Measurements from ENCODE around the gene SPANXB1. TPM values are rescaled to one million over a fixed set of nuclear protein-coding genes. Genes with fewer than 3 reads are reported as not detected.
"Not testable (repeated sequence)": the region's sequence is repeated elsewhere in the genome, so short reads cannot be mapped to it uniquely, and the experiment has no call there.

Gene SPANXB1, protein sequence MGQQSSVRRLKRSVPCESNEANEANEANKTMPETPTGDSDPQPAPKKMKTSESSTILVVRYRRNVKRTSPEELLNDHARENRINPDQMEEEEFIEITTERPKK
- total RNA-seq, result not detected
- long read RNA-seq, donor 1, result 0 reads
- long read RNA-seq, donor 2, result 0 reads

DNA sequence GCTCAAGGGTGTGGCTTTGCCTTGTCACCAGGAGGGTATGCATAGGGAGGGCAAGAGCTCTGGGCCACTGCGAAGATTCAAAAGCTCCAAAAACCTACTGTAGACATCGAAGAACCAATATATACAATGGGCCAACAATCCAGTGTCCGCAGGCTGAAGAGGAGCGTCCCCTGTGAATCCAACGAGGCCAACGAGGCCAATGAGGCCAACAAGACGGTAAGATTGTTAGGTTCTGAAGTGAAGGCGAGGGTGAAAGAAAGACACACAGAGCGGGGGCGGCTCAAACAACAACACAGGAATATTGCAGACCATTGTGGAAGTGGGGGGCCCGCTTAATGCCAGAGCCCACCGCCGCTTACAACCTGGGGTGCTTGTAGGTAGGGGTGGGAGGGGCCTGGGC lies at the start of gene SPANXB1:
Gene SPANXB1, plus strand, starts transcription at position 27 of the 400 bp plus-strand sequence. Its CDS starts 100 bp downstream, at position 127.
- peak; percentile 75 for DNase-seq (ENCODE audit: low spot score)

DNA sequence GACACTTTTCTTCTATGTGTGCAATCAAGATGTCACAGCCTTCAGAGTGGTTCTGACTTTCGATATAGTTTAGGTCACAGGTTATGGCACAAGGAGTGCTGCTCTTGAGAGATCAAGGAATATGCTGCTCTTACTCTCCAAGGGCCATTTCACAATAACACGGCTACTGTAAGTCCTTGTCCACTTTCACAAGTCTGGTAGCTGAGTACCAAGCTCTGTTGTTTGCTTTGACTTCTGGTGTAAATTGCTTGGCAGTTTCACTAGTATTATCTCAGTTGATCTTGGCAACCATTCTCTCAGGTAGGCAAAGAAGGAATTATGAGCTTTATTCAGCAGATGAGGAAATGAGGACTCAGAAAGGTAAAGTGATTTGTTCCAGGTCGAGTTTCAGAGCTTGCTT lies 35.4 kb upstream of the SPANXB1 start:
- DNase-seq (ENCODE audit: low spot score), result no peak
- intact Hi-C loops (cut with DNase I), result no loop called here

More for the DNA sequence above, at the start of gene SPANXB1:
- intact Hi-C loops (cut with DNase I), result not testable (repeated sequence)

DNA sequence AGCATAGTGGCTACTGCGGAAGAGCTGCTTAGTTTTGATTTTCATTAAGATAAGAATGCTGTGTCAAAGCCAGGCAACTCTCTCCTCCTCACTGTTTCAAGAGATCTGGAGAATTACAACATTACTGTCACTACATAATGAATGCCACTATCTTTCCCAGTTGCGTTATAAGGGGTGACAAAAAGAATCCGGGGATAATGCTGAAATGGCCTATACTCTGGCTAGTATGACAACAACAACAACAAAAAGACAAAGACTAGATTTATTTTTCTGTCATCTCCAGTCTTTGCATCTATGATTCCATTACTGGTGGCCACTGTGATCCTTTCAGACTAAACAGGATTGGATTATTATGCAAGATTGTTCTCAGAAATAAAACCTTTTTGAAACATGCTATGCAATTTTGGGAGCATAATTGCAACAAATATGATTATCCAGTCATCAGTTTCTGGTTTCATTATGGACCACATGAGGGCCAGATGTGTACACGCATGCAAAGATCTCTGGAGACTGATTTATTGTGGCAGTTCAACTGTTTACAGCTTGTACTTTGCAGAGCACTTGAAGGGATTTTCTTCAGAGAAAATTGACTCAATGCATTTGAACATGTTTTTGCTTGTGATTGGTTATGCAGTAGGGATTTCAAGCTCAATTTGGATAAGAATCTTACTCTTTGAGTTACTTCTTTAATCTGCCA lies 31.1 kb upstream of the SPANXB1 start:
- no peak for DNase-seq (ENCODE audit: low spot score)
- intact Hi-C loops (cut with DNase I), result no loop called here

DNA sequence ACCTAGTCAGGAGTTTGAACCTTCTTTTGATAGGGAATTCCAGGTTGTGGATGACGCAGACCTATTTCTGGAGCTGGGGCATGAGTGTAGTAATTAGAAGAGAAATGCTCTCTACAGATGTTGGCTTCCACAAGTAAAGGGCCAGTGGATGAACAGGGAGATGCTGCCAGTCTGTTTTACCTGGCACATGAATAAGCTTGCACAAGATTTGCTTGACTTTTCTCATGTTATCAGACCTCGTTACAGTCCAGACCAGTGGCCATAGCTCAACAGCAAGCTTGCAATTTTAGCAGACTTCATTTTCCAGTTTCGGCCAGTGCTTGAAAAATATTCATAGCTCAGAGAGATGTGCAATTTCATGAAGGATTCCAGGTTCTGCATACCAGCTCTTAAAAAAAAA lies 26.9 kb upstream of the SPANXB1 start:
- no peak for DNase-seq (ENCODE audit: low spot score)
- intact Hi-C loops (cut with DNase I), result no loop called here

DNA sequence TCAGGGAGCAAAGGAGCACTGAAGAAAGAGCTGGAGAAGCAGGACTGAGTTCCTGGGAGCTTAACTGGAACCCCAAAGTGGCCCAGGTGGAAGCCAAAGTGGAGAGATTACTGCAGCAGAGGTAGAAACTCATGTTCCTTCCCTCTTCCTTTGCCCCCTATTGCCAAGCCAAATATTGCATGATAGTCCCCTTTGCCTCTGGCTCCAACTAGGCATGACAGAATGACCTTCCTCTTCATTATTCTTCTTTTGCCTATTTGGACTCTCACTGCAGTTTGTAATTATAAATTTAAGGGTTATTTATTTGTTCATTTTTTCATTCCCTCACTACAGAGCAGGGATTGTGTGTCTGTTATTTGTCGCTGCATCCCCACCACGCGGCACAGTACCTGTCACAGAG lies 22.1 kb upstream of the SPANXB1 start:
- DNase-seq (ENCODE audit: low spot score), result no peak
- intact Hi-C loops (cut with DNase I), result no loop called here

DNA sequence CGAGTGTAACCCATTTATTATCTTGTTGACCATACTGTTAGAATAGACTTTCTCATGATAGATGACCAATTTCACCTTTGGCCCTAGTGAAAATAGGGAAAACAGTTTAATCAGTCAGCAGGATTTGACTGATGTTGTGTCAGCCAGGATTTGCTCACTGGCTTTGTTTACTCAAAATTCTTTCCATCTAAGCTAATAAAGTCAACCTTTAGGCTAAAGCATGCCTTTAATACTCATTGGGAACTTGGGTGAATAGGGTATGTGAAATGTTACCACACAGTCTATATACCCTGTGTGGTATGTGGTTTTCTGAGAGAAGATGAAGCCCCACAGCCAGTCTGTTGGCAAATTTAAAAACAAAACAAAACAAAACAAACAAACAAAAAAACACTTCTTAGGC lies 18.7 kb upstream of the SPANXB1 start:
- intact Hi-C loops (cut with DNase I), result no loop called here
- no peak for DNase-seq (ENCODE audit: low spot score)

DNA sequence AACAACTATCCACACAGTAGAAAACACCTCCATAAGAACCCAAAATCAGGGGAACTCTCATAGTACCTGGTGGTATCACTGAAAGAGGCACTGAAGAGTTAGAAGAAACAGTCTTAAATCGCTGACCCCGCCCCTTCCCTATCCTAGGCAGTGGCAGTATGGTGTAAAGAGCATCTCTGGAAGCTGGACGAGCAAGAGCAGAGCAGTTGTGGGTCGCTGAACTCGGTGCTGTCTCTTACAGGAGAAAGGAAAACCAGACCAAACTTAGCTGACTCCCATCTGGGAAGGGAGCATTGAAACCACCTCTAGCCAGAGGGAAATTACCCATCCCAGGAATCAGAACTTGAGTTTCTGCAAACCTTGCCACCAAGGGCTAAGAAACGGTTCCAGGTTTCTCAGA lies 2.8 kb downstream of the SPANXB1 start:
- DNase-seq (ENCODE audit: low spot score), result peak; percentile 77
- intact Hi-C loops (cut with DNase I), result not testable (repeated sequence)

DNA sequence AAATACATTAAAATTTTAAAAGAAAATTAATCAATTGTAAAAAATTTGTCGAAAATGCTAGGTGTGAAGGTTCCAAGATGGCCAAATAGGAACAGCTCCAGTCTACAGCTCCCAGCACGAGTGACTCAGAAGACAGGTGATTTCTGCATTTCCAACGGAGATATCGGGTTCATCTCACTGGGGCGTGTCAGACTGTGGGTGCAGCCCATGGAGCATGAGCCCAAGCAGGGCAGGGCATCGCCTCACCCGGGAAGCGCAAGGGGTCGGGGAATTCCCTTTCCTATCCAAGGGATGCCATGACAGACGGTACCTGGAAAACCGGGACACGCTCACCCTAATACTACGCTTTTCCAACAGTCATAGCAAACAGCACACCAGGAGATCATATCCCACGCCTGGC lies 41.9 kb downstream of the SPANXB1 start:
- DNase-seq (ENCODE audit: low spot score), result peak; percentile 15
- intact Hi-C loops (cut with DNase I), result not testable (repeated sequence)

DNA sequence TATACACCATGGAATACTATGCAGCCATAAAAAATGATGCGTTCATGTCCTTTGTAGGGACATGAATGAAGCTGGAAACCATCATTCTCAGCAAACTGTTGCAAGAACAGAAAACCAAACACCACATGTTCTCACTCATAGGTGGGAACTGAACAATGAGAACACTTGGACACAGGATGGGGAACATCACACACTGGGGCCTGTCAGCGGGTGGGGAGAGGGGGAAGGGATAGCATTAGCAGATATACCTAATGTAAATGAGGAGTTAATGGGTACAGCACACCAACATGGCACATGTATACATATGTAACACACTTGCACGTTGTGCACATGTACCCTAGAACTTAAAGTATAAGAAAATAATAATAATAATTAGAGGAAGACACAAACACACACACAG lies 47.5 kb downstream of the SPANXB1 start:
- intact Hi-C loops (cut with DNase I), result not testable (repeated sequence)
- peak; percentile 30 for DNase-seq (ENCODE audit: low spot score)

DNA sequence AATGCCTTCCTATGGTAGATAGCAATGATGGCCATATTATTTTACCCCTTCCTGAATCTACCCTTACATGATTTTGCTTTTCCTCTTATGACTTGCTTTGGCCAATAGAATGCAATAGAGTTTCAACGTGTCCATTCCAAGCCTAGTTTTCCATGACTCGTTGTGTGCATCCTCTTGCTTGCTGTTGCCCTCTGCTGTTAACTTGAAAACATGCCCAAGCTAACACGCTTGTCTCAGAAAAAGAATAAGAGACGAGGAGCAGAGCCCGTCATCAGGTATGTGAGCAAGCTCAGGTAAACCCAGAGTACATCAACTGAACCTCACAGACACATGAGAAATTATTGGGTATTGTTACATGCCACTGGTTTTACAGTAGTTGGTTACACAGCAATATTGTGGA lies 49.7 kb downstream of the SPANXB1 start:
- DNase-seq (ENCODE audit: low spot score); intact Hi-C loops (cut with DNase I): not testable (repeated sequence)

Other genes starting within 250 kb of the SPANXB1 start
- 10 to 100 TPM; 36.7 to 63.4 TPM for gene LDOC1, start 174.5 kb downstream of the SPANXB1 start, total RNA-seq
- not detected for gene SPANXC, start 239.9 kb downstream of the SPANXB1 start, total RNA-seq

Measured in posterior vena cava (tissue), 2 donors.